Measurements from ENCODE around the gene TMEM131L. TPM values are rescaled to one million over a fixed set of nuclear protein-coding genes. Genes with fewer than 3 reads are reported as not detected.

TMEM131L gene
- total RNA-seq, 3 donors from 2014 or later = 5.9 to 9.8 (median 6.7) TPM

DNA sequence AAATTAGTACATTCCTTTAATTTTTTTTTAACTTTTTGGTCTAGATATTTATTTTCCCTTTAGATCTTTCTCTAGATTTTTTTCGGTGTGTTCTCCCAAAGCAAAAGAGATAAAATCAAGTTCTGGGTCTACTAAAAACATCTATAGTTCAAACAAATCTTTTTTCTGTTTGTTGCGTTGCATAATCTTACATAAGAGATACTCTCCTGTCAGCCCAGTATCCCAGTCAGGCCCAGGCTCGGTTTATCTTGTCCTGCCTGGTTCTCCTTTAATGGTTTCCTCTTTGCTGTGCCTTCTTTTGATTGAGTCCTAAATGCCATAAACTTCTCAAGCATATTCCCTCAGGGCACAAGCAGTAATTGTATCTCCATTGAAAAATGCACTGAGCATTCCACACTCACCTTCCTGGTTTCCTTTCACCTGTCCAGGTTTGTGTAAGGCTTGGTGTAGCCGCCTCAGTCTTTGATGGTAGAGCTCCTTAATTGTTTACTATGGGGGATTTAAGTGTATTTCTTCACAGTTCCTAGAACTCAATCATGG is 104.9 kb downstream of the TMEM131L start:
- no peak for DNase-seq
- H3K4me1 ChIP-seq (ENCODE audit: low read depth) = no peaks in the 10 kb centered on the region
- TF ChIP-seq, protein P1, sequence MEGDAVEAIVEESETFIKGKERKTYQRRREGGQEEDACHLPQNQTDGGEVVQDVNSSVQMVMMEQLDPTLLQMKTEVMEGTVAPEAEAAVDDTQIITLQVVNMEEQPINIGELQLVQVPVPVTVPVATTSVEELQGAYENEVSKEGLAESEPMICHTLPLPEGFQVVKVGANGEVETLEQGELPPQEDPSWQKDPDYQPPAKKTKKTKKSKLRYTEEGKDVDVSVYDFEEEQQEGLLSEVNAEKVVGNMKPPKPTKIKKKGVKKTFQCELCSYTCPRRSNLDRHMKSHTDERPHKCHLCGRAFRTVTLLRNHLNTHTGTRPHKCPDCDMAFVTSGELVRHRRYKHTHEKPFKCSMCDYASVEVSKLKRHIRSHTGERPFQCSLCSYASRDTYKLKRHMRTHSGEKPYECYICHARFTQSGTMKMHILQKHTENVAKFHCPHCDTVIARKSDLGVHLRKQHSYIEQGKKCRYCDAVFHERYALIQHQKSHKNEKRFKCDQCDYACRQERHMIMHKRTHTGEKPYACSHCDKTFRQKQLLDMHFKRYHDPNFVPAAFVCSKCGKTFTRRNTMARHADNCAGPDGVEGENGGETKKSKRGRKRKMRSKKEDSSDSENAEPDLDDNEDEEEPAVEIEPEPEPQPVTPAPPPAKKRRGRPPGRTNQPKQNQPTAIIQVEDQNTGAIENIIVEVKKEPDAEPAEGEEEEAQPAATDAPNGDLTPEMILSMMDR (IDR thresholded peaks at IDR 0.05) = no peak
- H3K9me3 ChIP-seq = no peaks in the 10 kb centered on the region
- ATAC-seq = no peak
- intact Hi-C loops (cut with DNase I, micrococcal nuclease) = loop anchor here (5.0 to 10.0 kb wide), 3 partner anchors 136 to 226 kb away; partner anchors contain the start of gene MND1 (in 1 of the 2)
- H3K36me3 ChIP-seq (ENCODE audit: low read depth) = no peaks in the 10 kb centered on the region
- no peak overlapping the region for H3K4me3 ChIP-seq

DNA sequence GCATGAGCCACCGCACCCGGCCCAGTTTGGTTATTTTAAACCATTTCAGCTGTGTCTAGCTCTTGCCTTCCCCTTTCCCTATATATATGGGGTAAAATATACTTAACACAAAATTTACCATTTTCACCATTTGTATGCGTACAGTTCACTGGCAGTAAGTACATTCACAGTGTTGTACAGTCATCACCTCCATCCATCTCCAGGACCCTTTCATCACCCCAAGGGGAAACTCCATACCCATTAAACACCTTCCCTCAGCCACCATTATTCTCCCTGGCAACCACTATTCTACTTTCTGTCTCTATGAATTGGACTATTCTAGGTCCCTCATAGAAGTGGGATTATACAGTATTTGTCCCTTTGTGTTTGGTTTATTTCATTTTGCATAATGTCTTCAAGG is 106.4 kb downstream of the TMEM131L start:
- intact Hi-C loops (cut with DNase I, micrococcal nuclease) = loop anchor here (5.0 to 10.0 kb wide), 3 partner anchors 138 to 228 kb away; partner anchors contain the start of gene MND1 (in 1 of the 2)
- H3K9me3 ChIP-seq = no peaks in the 10 kb centered on the region
- no peak overlapping the region for H3K4me3 ChIP-seq
- TF ChIP-seq, protein P1 (IDR thresholded peaks at IDR 0.05) = no peak
- no peaks in the 10 kb centered on the region for H3K36me3 ChIP-seq (ENCODE audit: low read depth)
- no peak for ATAC-seq
- H3K4me1 ChIP-seq (ENCODE audit: low read depth) = no peaks in the 10 kb centered on the region
- DNase-seq = no peak

DNA sequence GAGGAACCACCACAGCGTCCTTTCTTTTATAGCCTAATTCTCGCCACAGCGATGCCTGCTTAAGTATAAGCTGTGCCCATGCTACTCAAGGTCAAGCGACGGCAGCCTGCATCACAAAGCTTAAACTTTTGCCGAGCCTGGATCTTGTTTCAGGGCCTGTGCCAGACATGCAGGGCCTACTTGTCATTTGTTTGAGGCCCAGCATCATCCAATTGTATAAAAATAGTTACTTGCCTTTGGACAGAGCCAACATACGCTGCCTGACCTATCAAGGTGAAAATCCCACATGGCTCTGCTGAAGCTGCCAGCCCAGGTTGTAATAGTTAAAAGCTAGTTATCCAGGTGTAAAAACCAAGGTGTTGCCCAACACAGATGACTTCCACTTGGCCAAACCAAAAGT is 107.1 kb downstream of the TMEM131L start:
- Histone ChIP-seq H3K4me3 (no peak overlapping the region), H3K36me3 (ENCODE audit: low read depth) (no peaks in the 10 kb centered on the region), H3K4me1 (ENCODE audit: low read depth) (no peaks in the 10 kb centered on the region), H3K9me3 (no peaks in the 10 kb centered on the region)
- intact Hi-C loops (cut with DNase I, micrococcal nuclease) = loop anchor here (5.0 to 10.0 kb wide), 3 partner anchors 138 to 228 kb away; partner anchors contain the start of gene MND1 (in 1 of the 2)
- DNase-seq (no peak), ATAC-seq (no peak)
- TF ChIP-seq, protein P1 (IDR thresholded peaks at IDR 0.05) = no peak

DNA sequence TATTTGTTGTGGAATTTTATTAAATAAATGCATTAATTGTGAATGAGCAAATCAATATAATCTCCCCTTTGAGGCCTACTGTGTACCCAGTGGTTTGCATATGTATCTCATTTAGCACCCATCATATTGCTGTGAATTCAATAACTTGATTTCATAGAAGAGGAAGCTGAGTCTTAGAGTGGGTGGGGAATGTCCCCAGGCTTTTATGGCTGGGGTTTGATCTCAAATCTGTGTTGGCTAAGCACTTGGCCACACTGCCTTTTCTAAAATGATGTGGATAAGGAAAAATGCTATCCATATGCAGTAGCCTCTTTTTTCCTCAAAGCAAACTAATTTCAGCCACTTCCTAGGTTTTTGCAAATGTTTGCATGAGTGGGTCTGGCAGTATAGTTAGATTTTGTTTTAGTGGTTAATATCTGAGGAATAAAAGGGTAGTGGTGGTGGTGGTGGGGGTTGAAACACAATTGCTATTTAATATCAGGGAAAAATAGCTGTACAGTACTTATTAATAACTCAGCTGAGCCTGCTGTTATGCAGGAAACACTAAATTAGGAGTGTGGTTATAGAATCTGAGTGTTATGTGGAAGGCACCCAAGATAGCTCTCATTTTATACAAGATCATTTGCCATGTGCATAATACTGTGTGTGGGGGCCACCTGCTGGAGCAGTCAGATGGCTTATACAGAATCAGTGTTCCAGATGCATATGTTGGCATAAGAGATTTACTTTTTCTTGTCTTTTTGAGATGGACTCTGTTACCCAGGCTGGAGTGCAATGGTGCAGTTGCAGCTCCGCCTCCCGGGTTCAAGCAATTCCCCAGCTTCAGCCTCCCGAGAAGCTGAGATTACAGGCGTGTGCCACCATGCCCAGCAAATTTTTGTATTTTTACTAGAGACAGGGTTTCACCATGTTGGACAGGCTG is 108.0 kb downstream of the TMEM131L start:
- TF ChIP-seq, protein P1 (IDR thresholded peaks at IDR 0.05) = peak; percentile 7
- ATAC-seq = peak; percentile 84
- intact Hi-C loops (cut with DNase I, micrococcal nuclease) = loop anchor here (5.0 to 10.0 kb wide), 3 partner anchors 139 to 229 kb away; partner anchors contain the start of gene MND1 (in 1 of the 2)

DNA sequence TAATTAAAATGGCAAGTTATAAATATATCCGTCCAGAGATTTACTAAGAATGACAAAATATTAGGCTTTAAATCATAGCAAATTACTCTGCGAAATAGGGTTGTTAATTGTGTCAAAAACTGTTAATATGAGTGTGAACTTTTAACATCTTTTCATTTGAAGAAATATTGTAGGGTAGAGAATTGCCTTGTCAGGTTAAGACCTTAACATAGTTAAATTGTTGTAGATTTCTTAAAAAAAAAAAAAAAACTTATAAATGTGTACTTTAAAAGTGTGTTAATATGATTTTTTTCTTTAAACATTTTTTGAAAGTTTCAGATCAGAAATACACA is 110.2 kb downstream of the TMEM131L start:
- TF ChIP-seq, protein P1 (IDR thresholded peaks at IDR 0.05) = peak; percentile 6
- Histone ChIP-seq H3K4me1 (ENCODE audit: low read depth) (no peaks in the 10 kb centered on the region), H3K36me3 (ENCODE audit: low read depth) (no peaks in the 10 kb centered on the region), H3K9me3 (no peaks in the 10 kb centered on the region), H3K4me3 (no peak overlapping the region)
- intact Hi-C loops (cut with DNase I, micrococcal nuclease) = loop anchor here (5.0 to 10.0 kb wide), 3 partner anchors 142 to 234 kb away; partner anchors contain the start of gene MND1 (in 2 of the 2)
- no peak for DNase-seq
- no peak for ATAC-seq

More for the DNA sequence above, 108.0 kb downstream of the TMEM131L start:
- H3K9me3 ChIP-seq = no peaks in the 10 kb centered on the region
- H3K4me1 ChIP-seq (ENCODE audit: low read depth) = no peaks in the 10 kb centered on the region
- no peaks in the 10 kb centered on the region for H3K36me3 ChIP-seq (ENCODE audit: low read depth)
- no peak overlapping the region for H3K4me3 ChIP-seq
- peak in 2 of 3 donors; percentile 73 to 87 for DNase-seq

Measured in mucosa of descending colon (tissue), 3 donors.